ENCODE results near the gene RPL10. TPM values are rescaled to one million over a fixed set of nuclear protein-coding genes. Genes with fewer than 3 reads are reported as not detected.
A peak's percentile ranks its signal among the peaks of the same experiment; 100 is the strongest.

RPL10 gene
- total RNA-seq, 4 donors from 2014 or later: 1,992 to 4,644 (median 2,626) TPM

GRCh38 chrX:154428176-154429171 lies 30.3 kb downstream of the RPL10 start, which contains the start of gene ATP6AP1:
Gene ATP6AP1, plus strand, starts transcription at chrX:154428677. Its CDS starts 16 bp downstream, at chrX:154428693.
- Histone ChIP-seq H3K27ac (peak within 1 kb of the TSS; percentile 77 to 88 (median 84)), H3K27me3 (no peaks in the 10 kb centered on the region), H3K36me3 (peaks cover 0 to 11% (median 0%) of the 10 kb centered on the region in 3 donors), H3K9me3 (no peaks in the 10 kb centered on the region), H3K4me3 (peak within 1 kb of the TSS; percentile 66 to 90 (median 80)), H3K4me1 (peaks cover 0 to 15% (median 0%) of the 10 kb centered on the region in 4 donors)
- TF ChIP-seq, protein P1, sequence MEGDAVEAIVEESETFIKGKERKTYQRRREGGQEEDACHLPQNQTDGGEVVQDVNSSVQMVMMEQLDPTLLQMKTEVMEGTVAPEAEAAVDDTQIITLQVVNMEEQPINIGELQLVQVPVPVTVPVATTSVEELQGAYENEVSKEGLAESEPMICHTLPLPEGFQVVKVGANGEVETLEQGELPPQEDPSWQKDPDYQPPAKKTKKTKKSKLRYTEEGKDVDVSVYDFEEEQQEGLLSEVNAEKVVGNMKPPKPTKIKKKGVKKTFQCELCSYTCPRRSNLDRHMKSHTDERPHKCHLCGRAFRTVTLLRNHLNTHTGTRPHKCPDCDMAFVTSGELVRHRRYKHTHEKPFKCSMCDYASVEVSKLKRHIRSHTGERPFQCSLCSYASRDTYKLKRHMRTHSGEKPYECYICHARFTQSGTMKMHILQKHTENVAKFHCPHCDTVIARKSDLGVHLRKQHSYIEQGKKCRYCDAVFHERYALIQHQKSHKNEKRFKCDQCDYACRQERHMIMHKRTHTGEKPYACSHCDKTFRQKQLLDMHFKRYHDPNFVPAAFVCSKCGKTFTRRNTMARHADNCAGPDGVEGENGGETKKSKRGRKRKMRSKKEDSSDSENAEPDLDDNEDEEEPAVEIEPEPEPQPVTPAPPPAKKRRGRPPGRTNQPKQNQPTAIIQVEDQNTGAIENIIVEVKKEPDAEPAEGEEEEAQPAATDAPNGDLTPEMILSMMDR (IDR thresholded peaks at IDR 0.05): no peak
- peak; percentile 56 to 59 for TF ChIP-seq POLR2A (IDR thresholded peaks at IDR 0.05)
- peak; percentile 86 to 96 (median 92) for DNase-seq

DNA sequence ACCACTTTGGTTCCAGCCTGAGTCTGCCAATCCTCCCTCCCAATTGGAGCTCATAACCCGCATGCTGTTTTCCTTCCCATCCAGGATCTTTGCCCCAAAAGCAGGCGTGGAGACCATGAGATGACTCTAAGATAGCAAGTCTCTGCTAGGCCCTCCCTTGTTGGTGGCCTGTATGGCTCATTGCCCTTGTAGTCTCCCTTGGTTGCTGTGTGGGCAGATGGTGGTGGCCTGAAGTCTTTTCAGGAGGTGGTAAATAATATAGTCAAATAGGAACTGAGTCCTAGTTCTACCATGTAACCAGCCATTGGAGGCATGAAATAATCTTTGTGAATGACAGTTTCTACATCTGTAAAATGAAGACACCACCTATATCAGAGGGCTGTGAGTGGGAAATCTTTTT lies 31.5 kb downstream of the RPL10 start:
- TF ChIP-seq POLR2A (IDR thresholded peaks at IDR 0.05): no peak
- TF ChIP-seq, protein P1 (IDR thresholded peaks at IDR 0.05): no peak
- DNase-seq: no peak
- Histone ChIP-seq H3K4me3 (peak overlapping the region in 2 of 4 donors; percentile 78 to 90), H3K36me3 (peaks cover 0 to 17% (median 0%) of the 10 kb centered on the region in 3 donors), H3K27ac (peak overlapping the region in 2 of 4 donors; percentile 86 to 88), H3K9me3 (no peaks in the 10 kb centered on the region), H3K27me3 (no peaks in the 10 kb centered on the region), H3K4me1 (peaks cover 0 to 15% (median 0%) of the 10 kb centered on the region in 4 donors)

DNA sequence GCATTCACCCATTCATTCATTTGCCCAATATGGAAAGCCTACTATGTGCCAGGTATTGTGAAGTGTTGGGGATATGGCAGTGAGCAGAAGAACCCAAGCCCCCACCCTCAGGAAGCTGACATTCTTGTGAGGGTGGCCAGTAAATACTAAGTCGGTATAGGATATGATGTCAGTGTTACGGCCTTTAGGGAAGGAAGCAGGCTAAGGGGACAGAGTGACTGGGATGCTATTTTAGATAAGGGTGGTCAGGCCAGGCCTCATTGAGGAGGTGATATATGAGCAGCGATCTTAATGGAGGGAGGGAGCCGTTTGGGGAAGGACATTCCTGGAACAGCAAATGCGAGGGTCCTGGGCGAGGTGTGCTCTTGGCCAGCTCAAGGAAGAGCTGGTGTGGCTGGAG lies 32.3 kb downstream of the RPL10 start:
- Histone ChIP-seq H3K4me1 (peaks cover 0 to 15% (median 0%) of the 10 kb centered on the region in 4 donors), H3K27me3 (no peaks in the 10 kb centered on the region), H3K4me3 (no peak overlapping the region), H3K9me3 (no peaks in the 10 kb centered on the region), H3K27ac (peak overlapping the region in 1 of 4 donors; percentile 30), H3K36me3 (peaks cover 0 to 17% (median 0%) of the 10 kb centered on the region in 3 donors)
- no peak for DNase-seq
- TF ChIP-seq POLR2A (IDR thresholded peaks at IDR 0.05): no peak
- TF ChIP-seq, protein P1 (IDR thresholded peaks at IDR 0.05): no peak

- Histone ChIP-seq H3K4me1 (peaks cover 0 to 15% (median 0%) of the 10 kb centered on the region in 4 donors), H3K27ac (peak overlapping the region in 2 of 4 donors; percentile 17 to 30), H3K9me3 (no peaks in the 10 kb centered on the region), H3K36me3 (peaks cover 0 to 17% (median 0%) of the 10 kb centered on the region in 3 donors), H3K4me3 (no peak overlapping the region), H3K27me3 (no peaks in the 10 kb centered on the region)
- no peak for DNase-seq
- TF ChIP-seq POLR2A (IDR thresholded peaks at IDR 0.05): no peak
- TF ChIP-seq, protein P1 (IDR thresholded peaks at IDR 0.05): no peak
Observed at GRCh38 chrX:154430916-154431315, 32.7 kb downstream of the RPL10 start.

GRCh38 chrX:154431341-154431740 lies 33.2 kb downstream of the RPL10 start:
- no peak for TF ChIP-seq POLR2A (IDR thresholded peaks at IDR 0.05)
- TF ChIP-seq, protein P1 (IDR thresholded peaks at IDR 0.05): no peak
- Histone ChIP-seq H3K36me3 (peaks cover 0 to 17% (median 0%) of the 10 kb centered on the region in 3 donors), H3K4me3 (no peak overlapping the region), H3K4me1 (peaks cover 0 to 15% (median 0%) of the 10 kb centered on the region in 4 donors), H3K27ac (peak overlapping the region in 2 of 4 donors; percentile 17 to 30), H3K9me3 (no peaks in the 10 kb centered on the region), H3K27me3 (no peaks in the 10 kb centered on the region)
- no peak for DNase-seq
